OCI-LY3 (cell line): ENCODE data around the gene PDE10A.

Experiments
- EZH2phosphoT487 ChIP-seq: fragments of 200-600 bp; shearing (Covaris generic); IDR thresholded peaks from 2 replicates; pipeline ENCODE4 v1.6.1; 2018; ENCODE audit warnings: antibody characterized with exemption, mixed run types, low read depth
- TF ChIP-seq, protein P1 (sequence below): fragments of 200-600, 300-600 bp; sonication (generic); IDR thresholded peaks from 2 replicates; pipeline ENCODE4 v1.5.1; 2014; ENCODE audit warnings: antibody characterized with exemption, low read length, low read depth

DNA sequence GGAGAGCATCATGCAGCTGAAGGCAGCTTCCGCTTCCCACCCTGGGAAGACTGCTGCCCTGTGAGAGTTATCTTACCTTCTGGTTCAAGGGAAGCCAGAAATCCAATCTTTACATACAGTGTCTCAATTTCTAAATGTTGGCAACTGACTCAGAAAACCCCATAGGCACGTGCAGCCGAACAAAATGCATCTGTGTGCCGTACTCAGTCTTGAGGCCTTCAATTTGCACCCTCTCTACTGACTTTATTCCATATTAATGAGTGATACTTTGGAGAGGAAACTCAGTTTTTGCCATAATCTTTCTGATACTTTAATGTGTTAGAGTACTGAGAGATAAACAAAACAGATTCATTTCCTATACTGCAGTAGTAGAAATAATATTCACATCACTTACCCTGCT is 181.1 kb downstream of the PDE10A start:
- TF ChIP-seq, protein P1, sequence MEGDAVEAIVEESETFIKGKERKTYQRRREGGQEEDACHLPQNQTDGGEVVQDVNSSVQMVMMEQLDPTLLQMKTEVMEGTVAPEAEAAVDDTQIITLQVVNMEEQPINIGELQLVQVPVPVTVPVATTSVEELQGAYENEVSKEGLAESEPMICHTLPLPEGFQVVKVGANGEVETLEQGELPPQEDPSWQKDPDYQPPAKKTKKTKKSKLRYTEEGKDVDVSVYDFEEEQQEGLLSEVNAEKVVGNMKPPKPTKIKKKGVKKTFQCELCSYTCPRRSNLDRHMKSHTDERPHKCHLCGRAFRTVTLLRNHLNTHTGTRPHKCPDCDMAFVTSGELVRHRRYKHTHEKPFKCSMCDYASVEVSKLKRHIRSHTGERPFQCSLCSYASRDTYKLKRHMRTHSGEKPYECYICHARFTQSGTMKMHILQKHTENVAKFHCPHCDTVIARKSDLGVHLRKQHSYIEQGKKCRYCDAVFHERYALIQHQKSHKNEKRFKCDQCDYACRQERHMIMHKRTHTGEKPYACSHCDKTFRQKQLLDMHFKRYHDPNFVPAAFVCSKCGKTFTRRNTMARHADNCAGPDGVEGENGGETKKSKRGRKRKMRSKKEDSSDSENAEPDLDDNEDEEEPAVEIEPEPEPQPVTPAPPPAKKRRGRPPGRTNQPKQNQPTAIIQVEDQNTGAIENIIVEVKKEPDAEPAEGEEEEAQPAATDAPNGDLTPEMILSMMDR = no peak
- no peak for TF ChIP-seq EZH2phosphoT487
